Activated CD8-positive, alpha-beta memory T cell treated with anti-CD3 and anti-CD28 coated beads, Interleukin-2, amount 50 U/mL, for 48 hours (primary cell): ENCODE results near the gene TMEM171.

Experiments used
- DNase-seq: peaks from one replicate; pipeline ENCODE4 v3.0.0-alpha.2; 2020

Gene TMEM171

GRCh38 chr5:73122875-73123810 lies 2.8 kb downstream of the TMEM171 start:
- DNase-seq: no peak

GRCh38 chr5:73125289-73125688 lies 4.9 kb downstream of the TMEM171 start:
- DNase-seq: no peak

GRCh38 chr5:73126381-73126780 lies 6.0 kb downstream of the TMEM171 start:
- DNase-seq: no peak

GRCh38 chr5:73126957-73127356 lies 6.6 kb downstream of the TMEM171 start:
- no peak for DNase-seq

GRCh38 chr5:73129143-73129542 lies 8.8 kb downstream of the TMEM171 start:
- DNase-seq: no peak

GRCh38 chr5:73130811-73131210 lies 10.4 kb downstream of the TMEM171 start:
- DNase-seq: no peak

- DNase-seq: no peak
These were observed 11.5 kb downstream of the TMEM171 start for GRCh38 chr5:73131711-73132425.

- no peak for DNase-seq
These were observed 12.4 kb downstream of the TMEM171 start for GRCh38 chr5:73132759-73133158.

GRCh38 chr5:73135021-73135420 lies 14.6 kb downstream of the TMEM171 start:
- no peak for DNase-seq

- no peak for DNase-seq
These were observed 15.2 kb downstream of the TMEM171 start for GRCh38 chr5:73135429-73136054.

- no peak for DNase-seq
These were observed 15.7 kb downstream of the TMEM171 start for GRCh38 chr5:73136055-73136562.

GRCh38 chr5:73137563-73138530 lies 17.5 kb downstream of the TMEM171 start:
- no peak for DNase-seq

- DNase-seq: no peak
These were observed 19.1 kb downstream of the TMEM171 start for GRCh38 chr5:73139485-73139884.

GRCh38 chr5:73140801-73141200 lies 20.4 kb downstream of the TMEM171 start:
- DNase-seq: no peak

- DNase-seq: no peak
These were observed 21.7 kb downstream of the TMEM171 start for GRCh38 chr5:73142035-73142434.

- DNase-seq: no peak
These were observed 23.3 kb downstream of the TMEM171 start for GRCh38 chr5:73143716-73144115.

GRCh38 chr5:73149540-73149939 lies 29.2 kb downstream of the TMEM171 start:
- DNase-seq: no peak

GRCh38 chr5:73150876-73151275 lies 30.5 kb downstream of the TMEM171 start:
- no peak for DNase-seq

GRCh38 chr5:73151766-73152410 lies 31.5 kb downstream of the TMEM171 start:
- no peak for DNase-seq

- no peak for DNase-seq
These were observed 32.3 kb downstream of the TMEM171 start for GRCh38 chr5:73152411-73153388.
